Keratinocyte (primary cell): ENCODE measurements around the gene CARMIL1. TPM values are rescaled to one million over a fixed set of nuclear protein-coding genes. Genes with fewer than 3 reads are reported as not detected.

Experiments
- DNase-seq: peaks from one replicate; pipeline ENCODE4 v3.0.0-alpha.2; 2011; ENCODE audit warnings: low read depth, missing footprints, low spot score
- FAIRE-seq: peaks from 2 replicates; lab custom pipeline; 2011; peaks lifted over from hg19 to GRCh38; lab: Jason Lieb, UNC
- H2AFZ ChIP-seq: 2 replicates; pipeline ENCODE4 v1.6.0; 2012; ENCODE audit warnings: low read length, control low read depth, inconsistent platforms; ENCODE audit not compliant: control insufficient read depth
- H3K27ac ChIP-seq: 2 replicates; pipeline ENCODE4 v1.5.1; 2011; ENCODE audit warnings: low read length; ENCODE audit not compliant: control insufficient read depth, insufficient read depth
- H3K27me3 ChIP-seq: 3 replicates; pipeline ENCODE4 v1.6.0; 2011; ENCODE audit warnings: low read length; ENCODE audit not compliant: control insufficient read depth, insufficient read depth; ENCODE audit errors: extremely low read depth
- H3K36me3 ChIP-seq, 2 experiments: 2 replicates in 1 of 2; 3 replicates in 1 of 2; pipeline ENCODE4 v1.5.1; 2011; ENCODE audit warnings: low read length in 2 of 2, mild to moderate bottlenecking in 1 of 2; ENCODE audit not compliant: control insufficient read depth in 2 of 2, insufficient read depth in 2 of 2; ENCODE audit errors: extremely low read depth in 1 of 2
- H3K4me1 ChIP-seq: 3 replicates; pipeline ENCODE4 v1.5.1; 2011; ENCODE audit warnings: low read length; ENCODE audit not compliant: control insufficient read depth, insufficient read depth; ENCODE audit errors: extremely low read depth
- H3K4me2 ChIP-seq: 3 replicates; pipeline ENCODE4 v1.6.0; 2011; ENCODE audit warnings: low read depth, low read length; ENCODE audit not compliant: control insufficient read depth, insufficient read depth; ENCODE audit errors: extremely low read depth
- H3K4me3 ChIP-seq, 3 experiments: fragments of 200-600 bp in 1 of 3; sonication (generic) in 1 of 3; 2 replicates in 2 of 3; 3 replicates in 1 of 3; pipeline ENCODE4 v1.5.1; 2011 to 2016; ENCODE audit warnings: low read length in 3 of 3, mild to moderate bottlenecking in 3 of 3, control low read depth in 2 of 3, inconsistent platforms in 1 of 3, low read depth in 1 of 3, mixed read lengths in 1 of 3, mixed run types in 1 of 3, moderate library complexity in 1 of 3; ENCODE audit not compliant: control insufficient read depth in 2 of 3, insufficient read depth in 2 of 3; ENCODE audit errors: extremely low read depth in 1 of 3
- H3K79me2 ChIP-seq: 2 replicates; pipeline ENCODE4 v1.6.0; 2012; ENCODE audit warnings: low read length; ENCODE audit not compliant: control insufficient read depth, insufficient read depth
- H3K9ac ChIP-seq: 3 replicates; pipeline ENCODE4 v1.6.0; 2011; ENCODE audit warnings: low read length; ENCODE audit not compliant: control insufficient read depth, insufficient read depth; ENCODE audit errors: extremely low read depth
- H3K9me1 ChIP-seq: 3 replicates; pipeline ENCODE4 v1.6.0; 2011; ENCODE audit warnings: low read length; ENCODE audit not compliant: control insufficient read depth, insufficient read depth; ENCODE audit errors: extremely low read depth
- H3K9me3 ChIP-seq: 2 replicates; pipeline ENCODE4 v1.5.1; 2012; ENCODE audit warnings: low read depth, low read length; ENCODE audit not compliant: control insufficient read depth
- H4K20me1 ChIP-seq: 3 replicates; pipeline ENCODE4 v1.6.0; 2011; ENCODE audit warnings: low read length; ENCODE audit not compliant: control insufficient read depth, insufficient read depth; ENCODE audit errors: extremely low read depth
- EZH2 ChIP-seq: IDR thresholded peaks from one replicate; pipeline ENCODE4 v1.6.1; 2012; ENCODE audit warnings: inconsistent platforms, mild to moderate bottlenecking, low read length, moderate library complexity
- dilution Hi-C: fragments of 300-500 bp; cut with MboI; formaldehyde crosslinking; loops from one replicate; pipeline ENCODE4 v1.7.0; 2020; ENCODE audit warnings: low sequenced_read_pairs; ENCODE audit not compliant: extremely low pct_ligation_motif_present
- polyA plus RNA-seq, 5 experiments: library from polyadenylated mRNA; depleted of rRNA in 3 of 5; stranded (reverse) in 3 of 5; stranded (forward) in 1 of 5; unstranded in 1 of 5; fragments of >200 nt; gene quantifications; 1 replicate in 1 of 5; 2 replicates in 3 of 5; 3 replicates in 1 of 5; pipeline versions ENCODE4 v1.2.1 to v1.2.3, GENCODE V29; 2011 to 2012; ENCODE audit warnings: missing spikeins in 2 of 5, low read depth in 1 of 5, low replicate concordance in 1 of 5
- TF ChIP-seq, protein P1 (sequence below), 3 experiments: IDR thresholded peaks in 1 of 3; conservative IDR thresholded peaks in 1 of 3; optimal IDR thresholded peaks in 1 of 3; 2 replicates in 2 of 3; 3 replicates in 1 of 3; pipeline versions ENCODE3 to v1.5.1; 2011; ENCODE audit warnings: low read length in 3 of 3, mild to moderate bottlenecking in 3 of 3, moderate library complexity in 2 of 3, control low read depth in 1 of 3, inconsistent platforms in 1 of 3; ENCODE audit not compliant: insufficient read depth in 2 of 3; ENCODE audit errors: extremely low read depth in 1 of 3

CARMIL1 gene
- polyA plus RNA-seq, 1 donor (not counting 4 experiments of a cell fraction or from before 2014, with no cell fraction given), result 18.9 TPM

- H3K27ac ChIP-seq, result no peak overlapping the region
- peaks cover 5% of the 10 kb centered on the region for H4K20me1 ChIP-seq
- no peak for FAIRE-seq
- no peak for DNase-seq
- H2AFZ ChIP-seq, result no peak overlapping the region
- H3K4me1 ChIP-seq, result peaks cover 6% of the 10 kb centered on the region
- TF ChIP-seq, protein P1, sequence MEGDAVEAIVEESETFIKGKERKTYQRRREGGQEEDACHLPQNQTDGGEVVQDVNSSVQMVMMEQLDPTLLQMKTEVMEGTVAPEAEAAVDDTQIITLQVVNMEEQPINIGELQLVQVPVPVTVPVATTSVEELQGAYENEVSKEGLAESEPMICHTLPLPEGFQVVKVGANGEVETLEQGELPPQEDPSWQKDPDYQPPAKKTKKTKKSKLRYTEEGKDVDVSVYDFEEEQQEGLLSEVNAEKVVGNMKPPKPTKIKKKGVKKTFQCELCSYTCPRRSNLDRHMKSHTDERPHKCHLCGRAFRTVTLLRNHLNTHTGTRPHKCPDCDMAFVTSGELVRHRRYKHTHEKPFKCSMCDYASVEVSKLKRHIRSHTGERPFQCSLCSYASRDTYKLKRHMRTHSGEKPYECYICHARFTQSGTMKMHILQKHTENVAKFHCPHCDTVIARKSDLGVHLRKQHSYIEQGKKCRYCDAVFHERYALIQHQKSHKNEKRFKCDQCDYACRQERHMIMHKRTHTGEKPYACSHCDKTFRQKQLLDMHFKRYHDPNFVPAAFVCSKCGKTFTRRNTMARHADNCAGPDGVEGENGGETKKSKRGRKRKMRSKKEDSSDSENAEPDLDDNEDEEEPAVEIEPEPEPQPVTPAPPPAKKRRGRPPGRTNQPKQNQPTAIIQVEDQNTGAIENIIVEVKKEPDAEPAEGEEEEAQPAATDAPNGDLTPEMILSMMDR (optimal IDR thresholded peaks at IDR 0.05 in 1 of 3, IDR thresholded peaks at IDR 0.05 in 1 of 3, conservative IDR thresholded peaks at IDR 0.05 in 1 of 3; ENCODE audit: extremely low read depth in 1 of 3, insufficient read depth in 2 of 3, low read length in 3 of 3), result no peak
- no peak for TF ChIP-seq EZH2
- H3K9me3 ChIP-seq, result no peaks in the 10 kb centered on the region
- dilution Hi-C loops, result no loop called here
- H3K4me2 ChIP-seq, result no peak overlapping the region
- H3K9me1 ChIP-seq, result no peaks in the 10 kb centered on the region
- no peaks in the 10 kb centered on the region for H3K27me3 ChIP-seq
- H3K9ac ChIP-seq, result no peak overlapping the region
- no peaks in the 10 kb centered on the region for H3K36me3 ChIP-seq
- H3K79me2 ChIP-seq, result peaks cover 57% of the 10 kb centered on the region
- H3K4me3 ChIP-seq, result no peak overlapping the region
These were observed 55.6 kb downstream of the CARMIL1 start for GRCh38 chr6:25334793-25335192.

GRCh38 chr6:25336996-25337395 lies 57.8 kb downstream of the CARMIL1 start:
- no peaks in the 10 kb centered on the region for H3K9me1 ChIP-seq
- no peak overlapping the region for H3K4me2 ChIP-seq
- dilution Hi-C loops, result no loop called here
- H3K4me1 ChIP-seq, result no peaks in the 10 kb centered on the region
- no peak overlapping the region for H3K27ac ChIP-seq
- H4K20me1 ChIP-seq, result peaks cover 3% of the 10 kb centered on the region
- FAIRE-seq (no peak), DNase-seq (no peak)
- no peaks in the 10 kb centered on the region for H3K27me3 ChIP-seq
- no peaks in the 10 kb centered on the region for H3K36me3 ChIP-seq
- H3K9me3 ChIP-seq, result no peaks in the 10 kb centered on the region
- no peak overlapping the region for H3K9ac ChIP-seq
- no peak overlapping the region for H3K4me3 ChIP-seq
- no peak overlapping the region for H2AFZ ChIP-seq
- peaks cover 48% of the 10 kb centered on the region for H3K79me2 ChIP-seq
- TF ChIP-seq, protein P1 (optimal IDR thresholded peaks at IDR 0.05 in 1 of 3, IDR thresholded peaks at IDR 0.05 in 1 of 3, conservative IDR thresholded peaks at IDR 0.05 in 1 of 3; ENCODE audit: extremely low read depth in 1 of 3, insufficient read depth in 2 of 3, low read length in 3 of 3), result no peak
- no peak for TF ChIP-seq EZH2
